Measurements from ENCODE around the gene ADO. TPM values are rescaled to one million over a fixed set of nuclear protein-coding genes. Genes with fewer than 3 reads are reported as not detected.

Gene ADO
- total and polyA plus RNA-seq, 9 of the 15 experiments (the other 6 are each of a cell fraction or from before 2014, with no cell fraction given), result 3.0 to 20.0 (median 16.1) TPM

DNA sequence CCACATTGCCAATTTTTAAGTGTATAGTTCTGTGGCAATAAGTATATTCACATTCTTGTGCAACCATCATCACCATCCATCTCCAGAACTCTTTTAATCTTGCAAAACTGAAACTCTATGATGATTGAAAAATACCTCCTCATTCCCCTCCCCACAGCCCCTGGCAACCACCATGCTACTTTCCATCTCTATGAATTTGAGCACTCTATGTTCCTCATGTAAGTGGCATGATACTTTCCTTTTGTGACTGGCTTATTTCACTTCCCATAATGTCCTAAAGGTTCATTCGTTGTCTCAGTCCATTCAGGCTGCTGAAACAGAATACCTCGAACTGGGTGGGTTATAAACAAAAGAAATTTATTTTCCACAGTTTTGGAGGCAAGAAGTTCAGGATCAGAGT lies 35.1 kb downstream of the ADO start:
- intact Hi-C loops (cut with micrococcal nuclease), result no loop called here
- Histone ChIP-seq H3K36me3 (ENCODE audit: control insufficient read depth, insufficient read depth, low read length) (no peaks in the 10 kb centered on the region), H3K4me3 (no peak overlapping the region), H2AFZ (ENCODE audit: low read depth, low read length) (no peak overlapping the region), H3K9me1 (ENCODE audit: control insufficient read depth, insufficient read depth, low read length) (no peaks in the 10 kb centered on the region), H3K9me3 (replicated peaks; ENCODE audit: control insufficient read depth, insufficient read depth, low read depth, low read length) (no peaks in the 10 kb centered on the region), H3K4me2 (ENCODE audit: insufficient read depth, low read length) (no peak overlapping the region), H3K79me2 (ENCODE audit: control insufficient read depth, insufficient read depth, low read length) (no peaks in the 10 kb centered on the region), H3K9ac (ENCODE audit: insufficient read depth in 1 of 2, low read depth in 2 of 2, low read length in 2 of 2) (no peak overlapping the region), H3K27me3 (ENCODE audit: control insufficient read depth in 2 of 2, insufficient read depth in 2 of 2, low read length in 2 of 2) (no peaks in the 10 kb centered on the region), H3K27ac (ENCODE audit: extremely low read depth, low read depth, low read length) (no peak overlapping the region), H4K20me1 (replicated peaks; ENCODE audit: control insufficient read depth, insufficient read depth, low read length) (no peaks in the 10 kb centered on the region), H3K4me1 (replicated peaks in 1 of 2; ENCODE audit: control insufficient read depth in 2 of 2, insufficient read depth in 2 of 2, low read length in 2 of 2) (no peaks in the 10 kb centered on the region)
- ATAC-seq (no peak), DNase-seq (ENCODE audit: extremely low read depth in 1 of 4, low spot score in 3 of 4) (no peak), FAIRE-seq (no peak)
- no TSS peak for BruUV-seq (replicated peaks)
- no peak for TF ChIP-seq ZNF217 (CRISPR knock-in tag; IDR thresholded peaks at IDR 0.05)
- TF ChIP-seq SLC30A9 (CRISPR knock-in tag; IDR thresholded peaks at IDR 0.05), result no peak
- no peak for TF ChIP-seq SIRT6 (IDR thresholded peaks at IDR 0.05; ENCODE audit: low read depth, low read length)
- no peak for TF ChIP-seq ZNF277 (CRISPR knock-in tag; IDR thresholded peaks at IDR 0.05; ENCODE audit: borderline replicate concordance)
- no peak for TF ChIP-seq TCF7 (IDR thresholded peaks at IDR 0.05; ENCODE audit: borderline replicate concordance)
- TF ChIP-seq CXXC5 (CRISPR knock-in tag; IDR thresholded peaks at IDR 0.05), result no peak
- TF ChIP-seq ZNF311 (CRISPR knock-in tag; IDR thresholded peaks at IDR 0.05), result no peak
- TF ChIP-seq, protein P1, sequence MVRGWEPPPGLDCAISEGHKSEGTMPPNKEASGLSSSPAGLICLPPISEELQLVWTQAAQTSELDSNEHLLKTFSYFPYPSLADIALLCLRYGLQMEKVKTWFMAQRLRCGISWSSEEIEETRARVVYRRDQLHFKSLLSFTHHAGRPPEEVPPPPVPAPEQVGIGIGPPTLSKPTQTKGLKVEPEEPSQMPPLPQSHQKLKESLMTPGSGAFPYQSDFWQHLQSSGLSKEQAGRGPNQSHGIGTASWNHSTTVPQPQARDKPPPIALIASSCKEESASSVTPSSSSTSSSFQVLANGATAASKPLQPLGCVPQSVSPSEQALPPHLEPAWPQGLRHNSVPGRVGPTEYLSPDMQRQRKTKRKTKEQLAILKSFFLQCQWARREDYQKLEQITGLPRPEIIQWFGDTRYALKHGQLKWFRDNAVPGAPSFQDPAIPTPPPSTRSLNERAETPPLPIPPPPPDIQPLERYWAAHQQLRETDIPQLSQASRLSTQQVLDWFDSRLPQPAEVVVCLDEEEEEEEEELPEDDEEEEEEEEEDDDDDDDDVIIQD (CRISPR knock-in tag; IDR thresholded peaks at IDR 0.05), result no peak
- no peak for TF ChIP-seq FOXA1 (IDR thresholded peaks at IDR 0.05; ENCODE audit: borderline replicate concordance)
- no peak for TF ChIP-seq CHD2 (IDR thresholded peaks at IDR 0.05; ENCODE audit: low read depth, low read length)
- TF ChIP-seq FOSL1 (tag; conservative IDR thresholded peaks at IDR 0.05), result no peak
- TF ChIP-seq ZNF23 (CRISPR knock-in tag; IDR thresholded peaks at IDR 0.05), result no peak
- TF ChIP-seq TCF15 (CRISPR knock-in tag; IDR thresholded peaks at IDR 0.05), result no peak
- TF ChIP-seq DLX4 (CRISPR knock-in tag; IDR thresholded peaks at IDR 0.05), result no peak
- TF ChIP-seq, protein P2, sequence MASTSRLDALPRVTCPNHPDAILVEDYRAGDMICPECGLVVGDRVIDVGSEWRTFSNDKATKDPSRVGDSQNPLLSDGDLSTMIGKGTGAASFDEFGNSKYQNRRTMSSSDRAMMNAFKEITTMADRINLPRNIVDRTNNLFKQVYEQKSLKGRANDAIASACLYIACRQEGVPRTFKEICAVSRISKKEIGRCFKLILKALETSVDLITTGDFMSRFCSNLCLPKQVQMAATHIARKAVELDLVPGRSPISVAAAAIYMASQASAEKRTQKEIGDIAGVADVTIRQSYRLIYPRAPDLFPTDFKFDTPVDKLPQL (IDR thresholded peaks at IDR 0.05; ENCODE audit: extremely low read depth, insufficient read length), result no peak
- TF ChIP-seq ZNF589 (CRISPR knock-in tag; IDR thresholded peaks at IDR 0.05; ENCODE audit: low read depth), result no peak
- TF ChIP-seq SUPT5H (IDR thresholded peaks at IDR 0.05), result no peak
- no peak for TF ChIP-seq RBFOX2 (IDR thresholded peaks at IDR 0.05; ENCODE audit: low read depth, low read length)
- TF ChIP-seq BRCA1 (IDR thresholded peaks at IDR 0.05), result no peak
- no peak for TF ChIP-seq BRCA1 (CRISPR knock-in tag; IDR thresholded peaks at IDR 0.05)
- TF ChIP-seq PYGO2 (tag; IDR thresholded peaks at IDR 0.05), result no peak
- WGBS (ENCODE audit: insufficient coverage, low coverage, missing lambda C conversion rate), result 0% methylated on average over 2 of the region's 2 CpGs
- ChIA-PET CTCF (ENCODE audit: low intra/inter-chr PET ratio) (no interaction called here), POLR2A (no interaction called here)
- in situ Hi-C loops (cut with MboI), result no loop called here

All from K562 (cell line).